ENCODE measurements around the gene TAF1B. TPM values are rescaled to one million over a fixed set of nuclear protein-coding genes. Genes with fewer than 3 reads are reported as not detected.

TAF1B gene
- total RNA-seq, 1 experiment from 2014 or later: 52.8 TPM

DNA sequence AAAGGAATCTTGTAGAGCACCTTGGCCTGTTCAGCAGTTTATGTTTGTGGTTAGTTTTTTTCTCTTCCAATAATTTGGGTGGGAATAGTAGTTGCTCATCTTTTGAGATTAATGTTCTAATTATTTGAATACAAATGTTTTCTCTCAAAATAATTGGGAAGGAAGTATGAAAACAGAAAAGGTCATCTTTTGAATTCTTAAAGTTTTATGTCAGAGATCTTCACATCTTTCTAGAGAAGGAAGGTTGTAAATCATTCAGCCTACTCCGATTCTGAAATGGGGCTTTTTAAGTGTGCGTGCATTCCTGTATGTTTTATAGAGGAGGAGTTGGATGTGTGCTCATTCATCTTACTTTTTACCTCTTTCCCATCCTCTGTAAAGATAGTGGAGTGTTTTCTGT lies 137.2 kb downstream of the TAF1B start:
- intact Hi-C loops (cut with micrococcal nuclease; ENCODE audit: unreplicated experiment): loop anchor here (5.0 kb wide), 1 partner anchor 67 kb away; no protein-coding TSS in a partner anchor
- no peaks in the 10 kb centered on the region for H3K36me3 ChIP-seq (ENCODE audit: insufficient read depth, low read length, poor library complexity, severe bottlenecking)

GRCh38 chr2:9981655-9982054 lies 138.4 kb downstream of the TAF1B start:
- no peaks in the 10 kb centered on the region for H3K36me3 ChIP-seq (ENCODE audit: insufficient read depth, low read length, poor library complexity, severe bottlenecking)
- CTCF ChIA-PET: no interaction called here
- POLR2A ChIA-PET (ENCODE audit: low non-redundant PET): no interaction called here
- BruUV-seq (replicated peaks): no TSS peak
- no peak for TF ChIP-seq EZH2 (IDR thresholded peaks at IDR 0.05; ENCODE audit: borderline replicate concordance, low read depth, low read length, poor library complexity, severe bottlenecking)
- TF ChIP-seq, protein P1, sequence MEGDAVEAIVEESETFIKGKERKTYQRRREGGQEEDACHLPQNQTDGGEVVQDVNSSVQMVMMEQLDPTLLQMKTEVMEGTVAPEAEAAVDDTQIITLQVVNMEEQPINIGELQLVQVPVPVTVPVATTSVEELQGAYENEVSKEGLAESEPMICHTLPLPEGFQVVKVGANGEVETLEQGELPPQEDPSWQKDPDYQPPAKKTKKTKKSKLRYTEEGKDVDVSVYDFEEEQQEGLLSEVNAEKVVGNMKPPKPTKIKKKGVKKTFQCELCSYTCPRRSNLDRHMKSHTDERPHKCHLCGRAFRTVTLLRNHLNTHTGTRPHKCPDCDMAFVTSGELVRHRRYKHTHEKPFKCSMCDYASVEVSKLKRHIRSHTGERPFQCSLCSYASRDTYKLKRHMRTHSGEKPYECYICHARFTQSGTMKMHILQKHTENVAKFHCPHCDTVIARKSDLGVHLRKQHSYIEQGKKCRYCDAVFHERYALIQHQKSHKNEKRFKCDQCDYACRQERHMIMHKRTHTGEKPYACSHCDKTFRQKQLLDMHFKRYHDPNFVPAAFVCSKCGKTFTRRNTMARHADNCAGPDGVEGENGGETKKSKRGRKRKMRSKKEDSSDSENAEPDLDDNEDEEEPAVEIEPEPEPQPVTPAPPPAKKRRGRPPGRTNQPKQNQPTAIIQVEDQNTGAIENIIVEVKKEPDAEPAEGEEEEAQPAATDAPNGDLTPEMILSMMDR (conservative IDR thresholded peaks at IDR 0.05; ENCODE audit: low read depth, low read length): no peak
- no peaks in the 10 kb centered on the region for H3K4me1 ChIP-seq (ENCODE audit: insufficient read depth, low read length, poor library complexity, severe bottlenecking)
- no peaks in the 10 kb centered on the region for H3K9me3 ChIP-seq (ENCODE audit: low read depth, low read length, poor library complexity, severe bottlenecking)
- no peak overlapping the region for H3K4me3 ChIP-seq (ENCODE audit: low read depth, low read length, poor library complexity, severe bottlenecking)
- no peak overlapping the region for H3K27ac ChIP-seq (ENCODE audit: low read depth, low read length, poor library complexity, severe bottlenecking)
- no peaks in the 10 kb centered on the region for H3K27me3 ChIP-seq (replicated peaks; ENCODE audit: insufficient read depth, low read depth, low read length, poor library complexity)
- DNase-seq (ENCODE audit: low spot score): no peak
- intact Hi-C loops (cut with micrococcal nuclease; ENCODE audit: unreplicated experiment): loop anchor here (5.0 kb wide), 1 partner anchor 66 kb away; no protein-coding TSS in a partner anchor

More for the DNA sequence above, 137.2 kb downstream of the TAF1B start:
- POLR2A ChIA-PET (ENCODE audit: low non-redundant PET): no interaction called here
- BruUV-seq (replicated peaks): no TSS peak
- CTCF ChIA-PET: no interaction called here
- Histone ChIP-seq H3K4me3 (ENCODE audit: low read depth, low read length, poor library complexity, severe bottlenecking) (no peak overlapping the region), H3K4me1 (ENCODE audit: insufficient read depth, low read length, poor library complexity, severe bottlenecking) (no peaks in the 10 kb centered on the region), H3K27ac (ENCODE audit: low read depth, low read length, poor library complexity, severe bottlenecking) (no peak overlapping the region), H3K9me3 (ENCODE audit: low read depth, low read length, poor library complexity, severe bottlenecking) (no peaks in the 10 kb centered on the region), H3K27me3 (replicated peaks; ENCODE audit: insufficient read depth, low read depth, low read length, poor library complexity) (no peaks in the 10 kb centered on the region)
- TF ChIP-seq EZH2 (IDR thresholded peaks at IDR 0.05; ENCODE audit: borderline replicate concordance, low read depth, low read length, poor library complexity, severe bottlenecking): no peak
- TF ChIP-seq, protein P1 (conservative IDR thresholded peaks at IDR 0.05; ENCODE audit: low read depth, low read length): no peak
- no peak for DNase-seq (ENCODE audit: low spot score)

GRCh38 chr2:9982248-9982647 lies 139.0 kb downstream of the TAF1B start:
- ChIA-PET CTCF (no interaction called here), POLR2A (ENCODE audit: low non-redundant PET) (no interaction called here)
- Histone ChIP-seq H3K27me3 (replicated peaks; ENCODE audit: insufficient read depth, low read depth, low read length, poor library complexity) (no peaks in the 10 kb centered on the region), H3K27ac (ENCODE audit: low read depth, low read length, poor library complexity, severe bottlenecking) (no peak overlapping the region), H3K4me3 (ENCODE audit: low read depth, low read length, poor library complexity, severe bottlenecking) (no peak overlapping the region), H3K4me1 (ENCODE audit: insufficient read depth, low read length, poor library complexity, severe bottlenecking) (no peaks in the 10 kb centered on the region), H3K36me3 (ENCODE audit: insufficient read depth, low read length, poor library complexity, severe bottlenecking) (no peaks in the 10 kb centered on the region), H3K9me3 (ENCODE audit: low read depth, low read length, poor library complexity, severe bottlenecking) (no peaks in the 10 kb centered on the region)
- no TSS peak for BruUV-seq (replicated peaks)
- TF ChIP-seq EZH2 (IDR thresholded peaks at IDR 0.05; ENCODE audit: borderline replicate concordance, low read depth, low read length, poor library complexity, severe bottlenecking): no peak
- TF ChIP-seq, protein P1 (conservative IDR thresholded peaks at IDR 0.05; ENCODE audit: low read depth, low read length): no peak
- no peak for DNase-seq (ENCODE audit: low spot score)
- intact Hi-C loops (cut with micrococcal nuclease; ENCODE audit: unreplicated experiment): loop anchor here (5.0 kb wide), 1 partner anchor 65 kb away; no protein-coding TSS in a partner anchor
